ENCODE measurements around the gene MBD4. TPM values are rescaled to one million over a fixed set of nuclear protein-coding genes. Genes with fewer than 3 reads are reported as not detected.

Gene MBD4
- total and polyA plus RNA-seq, 2 experiments from 2014 or later: 33.9 to 59.3 TPM

GRCh38 chr3:129485721-129486663 lies 46.2 kb upstream of the MBD4 start:
- peak overlapping the region; percentile 11; the same call in 2 of the 3 replicates for H3K4me3 Mint-ChIP-seq
- H3K27ac Mint-ChIP-seq: peak overlapping the region; percentile 73
- Histone ChIP-seq H3K4me1 (ENCODE audit: insufficient read depth) (peaks cover 14% of the 10 kb centered on the region), H3K9me2 (ENCODE audit: insufficient read depth) (no peaks in the 10 kb centered on the region), H3K27ac (ENCODE audit: low read depth) (peak overlapping the region; percentile 7; the same call in 1 of the 2 replicates), H4K20me1 (replicated peaks; ENCODE audit: insufficient read depth) (no peaks in the 10 kb centered on the region), H3F3A (replicated peaks; ENCODE audit: low read depth) (no peaks in the 10 kb centered on the region), H3K4me2 (peak overlapping the region; percentile 23; the same call in 1 of the 2 replicates), H2AFZ (no peak overlapping the region), H3K4me3 (no peak overlapping the region), H3K36me3 (ENCODE audit: insufficient read depth) (no peaks in the 10 kb centered on the region), H3K27me3 (ENCODE audit: insufficient read depth) (no peaks in the 10 kb centered on the region), H3K79me2 (replicated peaks; ENCODE audit: insufficient read depth) (no peaks in the 10 kb centered on the region)
- DNase-seq (ENCODE audit: low spot score) (peak; percentile 56), ATAC-seq (peak; percentile 48)
- peaks cover 13% of the 10 kb centered on the region for H3K27me3 Mint-ChIP-seq (ENCODE audit: insufficient read depth, low read depth, poor library complexity)
- no peaks in the 10 kb centered on the region; the same call in 1 of the 3 replicates for H3K36me3 Mint-ChIP-seq (ENCODE audit: low read depth)
- H3K4me1 Mint-ChIP-seq: peaks cover 64% of the 10 kb centered on the region
- TF ChIP-seq CTCF (conservative IDR thresholded peaks at IDR 0.05; ENCODE audit: low read depth in 2 of 2) (no peak), ZNF331 (CRISPR knock-in tag; IDR thresholded peaks at IDR 0.05; ENCODE audit: low read depth) (no peak), EZH2 (IDR thresholded peaks at IDR 0.05; ENCODE audit: low read depth, unreplicated experiment) (no peak), EZH2phosphoT487 (IDR thresholded peaks at IDR 0.05; ENCODE audit: unreplicated experiment) (no peak), REST (IDR thresholded peaks at IDR 0.05; ENCODE audit: unreplicated experiment) (no peak), ZNF114 (CRISPR knock-in tag; IDR thresholded peaks at IDR 0.05) (no peak), CREB1 (CRISPR knock-in tag; IDR thresholded peaks at IDR 0.05; ENCODE audit: low read depth) (no peak), ZNF462 (CRISPR knock-in tag; IDR thresholded peaks at IDR 0.05) (no peak), STAT1 (IDR thresholded peaks at IDR 0.05; ENCODE audit: unreplicated experiment) (no peak), POLR2AphosphoS5 (IDR thresholded peaks at IDR 0.05; ENCODE audit: low read depth) (no peak), JUNB (IDR thresholded peaks at IDR 0.05; ENCODE audit: unreplicated experiment) (no peak), NANOG (IDR thresholded peaks at IDR 0.05; ENCODE audit: borderline replicate concordance) (no peak)
- TF ChIP-seq, protein P1, sequence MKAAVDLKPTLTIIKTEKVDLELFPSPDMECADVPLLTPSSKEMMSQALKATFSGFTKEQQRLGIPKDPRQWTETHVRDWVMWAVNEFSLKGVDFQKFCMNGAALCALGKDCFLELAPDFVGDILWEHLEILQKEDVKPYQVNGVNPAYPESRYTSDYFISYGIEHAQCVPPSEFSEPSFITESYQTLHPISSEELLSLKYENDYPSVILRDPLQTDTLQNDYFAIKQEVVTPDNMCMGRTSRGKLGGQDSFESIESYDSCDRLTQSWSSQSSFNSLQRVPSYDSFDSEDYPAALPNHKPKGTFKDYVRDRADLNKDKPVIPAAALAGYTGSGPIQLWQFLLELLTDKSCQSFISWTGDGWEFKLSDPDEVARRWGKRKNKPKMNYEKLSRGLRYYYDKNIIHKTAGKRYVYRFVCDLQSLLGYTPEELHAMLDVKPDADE (IDR thresholded peaks at IDR 0.05): no peak
- H3K9me3 Mint-ChIP-seq: no peaks in the 10 kb centered on the region
